Thymus (tissue), 11 donors: Measurements from ENCODE around the gene UNC13D. TPM values are rescaled to one million over a fixed set of nuclear protein-coding genes. Genes with fewer than 3 reads are reported as not detected.

Experiments used
- DNase-seq, 9 donors: peaks; one replicate each; pipeline ENCODE4 v3.0.0-alpha.2; 2013; ENCODE audit warnings: low spot score in 9 of 9, low read depth in 6 of 9, missing footprints in 1 of 9
- H3K27ac ChIP-seq, 2 donors: one replicate each; pipeline ENCODE4 v1.5.1; 2013; ENCODE audit warnings: control low read depth in 1 of 2, low read depth in 1 of 2, low read length in 1 of 2, mild to moderate bottlenecking in 1 of 2, moderate library complexity in 1 of 2
- H3K27me3 ChIP-seq, 2 donors: one replicate each; pipeline ENCODE4 v1.5.1; 2013; ENCODE audit warnings: low read length in 1 of 2; ENCODE audit not compliant: control insufficient read depth in 2 of 2, insufficient read depth in 1 of 2
- H3K36me3 ChIP-seq, 2 donors: one replicate each; pipeline ENCODE4 v1.5.1; 2013; ENCODE audit warnings: low read length in 1 of 2, mild to moderate bottlenecking in 1 of 2, moderate library complexity in 1 of 2; ENCODE audit not compliant: control insufficient read depth in 2 of 2, insufficient read depth in 2 of 2
- H3K4me1 ChIP-seq, 2 donors: one replicate each; pipeline ENCODE4 v1.5.1; 2013; ENCODE audit warnings: low read length in 2 of 2; ENCODE audit not compliant: control insufficient read depth in 2 of 2, insufficient read depth in 2 of 2
- H3K4me3 ChIP-seq, 2 donors: one replicate each; pipeline ENCODE4 v1.5.1; 2013; ENCODE audit warnings: low read length in 2 of 2, control low read depth in 1 of 2, mild to moderate bottlenecking in 1 of 2
- H3K9me3 ChIP-seq, 2 donors: one replicate each; pipeline ENCODE4 v1.5.1; 2013; ENCODE audit warnings: low read length in 1 of 2, mild to moderate bottlenecking in 1 of 2; ENCODE audit not compliant: control insufficient read depth in 2 of 2, insufficient read depth in 1 of 2
- WGBS: extraction: QIAGEN DNeasy Blood & Tissue Kit; methylation state at CpG from one replicate; pipeline ENCODE4 v1.1.7; 2013; 5-methylcytosine and 5-hydroxymethylcytosine counted together
- polyA plus RNA-seq: library from polyadenylated mRNA; stranded (reverse); fragments of 200-250 nt; gene quantifications from one replicate; pipeline ENCODE4 v1.2.3, GENCODE V29; 2013
- total RNA-seq: library from RNA; stranded (reverse); fragments of 120-200 nt; gene quantifications from one replicate; pipeline ENCODE4 v1.2.4, GENCODE V29; 2013
- donor health status: healthy.

Gene UNC13D
- total and polyA plus RNA-seq, 2 donors = 43.2 to 59.1 TPM

DNA sequence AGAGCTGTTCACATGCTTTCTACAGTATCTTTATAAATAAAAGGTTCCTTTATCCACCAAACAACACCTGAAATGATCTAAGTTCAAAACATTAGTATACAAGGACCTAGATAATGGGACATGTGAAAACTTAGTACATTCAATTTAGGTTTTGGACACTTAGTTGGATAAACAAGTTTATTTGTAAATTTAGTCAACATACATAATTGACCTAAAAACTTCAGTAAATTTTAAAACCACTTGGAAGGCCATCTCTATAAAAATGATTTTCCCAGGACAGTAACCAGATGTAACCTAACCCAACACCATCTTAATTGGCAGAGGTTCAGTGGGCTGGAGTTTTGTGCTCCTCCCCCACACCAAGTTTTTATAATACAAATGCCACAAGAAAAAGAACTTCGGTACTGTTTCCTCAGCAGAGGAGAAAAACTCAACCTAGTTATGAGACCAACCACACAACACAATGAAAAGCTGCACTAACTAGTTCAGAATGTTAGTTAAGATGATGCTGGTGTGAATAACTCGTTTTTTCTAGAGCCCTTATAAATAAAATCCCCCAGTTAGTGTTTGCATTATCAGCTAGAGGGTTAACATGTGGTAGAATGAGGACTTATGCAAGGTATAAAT lies 66.8 kb downstream of the UNC13D start:
- peak in 1 of 9 donors; percentile 43 for DNase-seq
- Histone ChIP-seq H3K36me3 (peaks cover 34 to 55% of the 10 kb centered on the region in 2 donors), H3K9me3 (peaks cover 0 to under 1% of the 10 kb centered on the region in 2 donors), H3K4me3 (peak overlapping the region; percentile 76 to 93), H3K27ac (peak overlapping the region in 1 of 2 donors; percentile 99), H3K27me3 (no peaks in the 10 kb centered on the region), H3K4me1 (peaks cover 7 to 13% of the 10 kb centered on the region in 2 donors)
- WGBS = 12% methylated on average over 2 of the region's 2 CpGs

Other genes starting within 250 kb of the UNC13D start
- 0.94 TPM for gene SMIM5, start 211.0 kb downstream of the UNC13D start, total RNA-seq
- 7.3 TPM for gene SMIM5, start 211.0 kb downstream of the UNC13D start, polyA plus RNA-seq
- gene RECQL5, start 177.2 kb downstream of the UNC13D start, total RNA-seq = 17.4 TPM
- 51.8 TPM for gene RECQL5, start 177.2 kb downstream of the UNC13D start, polyA plus RNA-seq
- gene SAP30BP, start 177.1 kb downstream of the UNC13D start, total RNA-seq = 85.4 TPM
- gene SAP30BP, start 177.1 kb downstream of the UNC13D start, polyA plus RNA-seq = 72.4 TPM
- gene ITGB4, start 122.9 kb downstream of the UNC13D start, total RNA-seq = 4.3 TPM
- gene ITGB4, start 122.9 kb downstream of the UNC13D start, polyA plus RNA-seq = 79.0 TPM
- gene GALK1, start 79.2 kb downstream of the UNC13D start, total RNA-seq = 37.3 TPM
- gene GALK1, start 79.2 kb downstream of the UNC13D start, polyA plus RNA-seq = 32.6 TPM
- 13.7 TPM for gene UNK, start 59.6 kb downstream of the UNC13D start, total RNA-seq
- gene UNK, start 59.6 kb downstream of the UNC13D start, polyA plus RNA-seq = 31.6 TPM
- gene WBP2, start 10.9 kb upstream of the UNC13D start, total RNA-seq = 17.3 TPM
- gene WBP2, start 10.9 kb upstream of the UNC13D start, polyA plus RNA-seq = 96.9 TPM
- gene TRIM47, start 34.2 kb upstream of the UNC13D start, total RNA-seq = 12.6 TPM
- gene TRIM47, start 34.2 kb upstream of the UNC13D start, polyA plus RNA-seq = 22.8 TPM
- gene TRIM65, start 52.5 kb upstream of the UNC13D start, total RNA-seq = 14.4 TPM
- gene TRIM65, start 52.5 kb upstream of the UNC13D start, polyA plus RNA-seq = 20.2 TPM
- 30.5 TPM for gene MRPL38, start 60.5 kb upstream of the UNC13D start, total RNA-seq
- gene MRPL38, start 60.5 kb upstream of the UNC13D start, polyA plus RNA-seq = 78.6 TPM
- gene FBF1, start 96.6 kb upstream of the UNC13D start, total RNA-seq = 9.2 TPM
- gene FBF1, start 96.6 kb upstream of the UNC13D start, polyA plus RNA-seq = 18.7 TPM
- 23.5 TPM for gene ACOX1, start 134.8 kb upstream of the UNC13D start, total RNA-seq
- gene ACOX1, start 134.8 kb upstream of the UNC13D start, polyA plus RNA-seq = 15.9 TPM
- 10.4 TPM for gene TEN1, start 134.8 kb upstream of the UNC13D start, total RNA-seq
- 18.2 TPM for gene TEN1, start 134.8 kb upstream of the UNC13D start, polyA plus RNA-seq
- 3.2 TPM for gene CDK3, start 156.5 kb upstream of the UNC13D start, total RNA-seq
- gene CDK3, start 156.5 kb upstream of the UNC13D start, polyA plus RNA-seq = 31.8 TPM
- gene EVPL, start 182.9 kb upstream of the UNC13D start, total RNA-seq = 0.33 TPM
- 3.9 TPM for gene EVPL, start 182.9 kb upstream of the UNC13D start, polyA plus RNA-seq
- 19.9 TPM for gene SRP68, start 228.1 kb upstream of the UNC13D start, total RNA-seq
- 47.6 TPM for gene SRP68, start 228.1 kb upstream of the UNC13D start, polyA plus RNA-seq
- 0.09 TPM for gene GALR2, start 230.4 kb upstream of the UNC13D start, total RNA-seq
- 0.09 TPM for gene GALR2, start 230.4 kb upstream of the UNC13D start, polyA plus RNA-seq
- 1.5 TPM for gene ZACN, start 234.8 kb upstream of the UNC13D start, total RNA-seq
- gene ZACN, start 234.8 kb upstream of the UNC13D start, polyA plus RNA-seq = 10.3 TPM